ENCODE results near the gene F3. TPM values are rescaled to one million over a fixed set of nuclear protein-coding genes. Genes with fewer than 3 reads are reported as not detected.

The F3 gene
- total RNA-seq, 1 experiment from 2014 or later: 58.5 TPM

DNA sequence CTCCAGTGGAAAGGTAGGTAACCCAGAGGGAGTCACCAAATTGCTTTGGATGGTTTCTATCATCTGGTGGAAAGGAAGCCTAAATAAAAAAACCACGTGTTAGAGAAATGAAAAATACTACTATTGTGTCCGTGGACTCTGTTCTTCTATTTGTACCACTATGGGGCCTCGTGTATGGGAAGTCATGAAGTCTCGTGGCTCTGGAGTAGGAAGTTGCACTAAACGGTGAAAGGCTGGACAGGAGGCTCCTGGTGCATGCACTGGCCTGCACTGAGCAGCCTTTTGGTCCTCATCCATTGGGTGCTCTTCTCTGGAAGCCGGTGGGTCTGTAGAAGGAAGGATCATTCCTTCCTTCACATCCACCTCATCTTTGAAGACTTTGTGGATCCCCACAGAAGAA is 17.0 kb downstream of the F3 start:
- Histone ChIP-seq H3K79me2 (ENCODE audit: insufficient read depth, low read length) (no peaks in the 10 kb centered on the region), H3K27ac (ENCODE audit: low read depth, low read length) (no peak overlapping the region), H3K4me2 (ENCODE audit: low read length) (no peak overlapping the region), H3K9ac (ENCODE audit: low read length) (no peak overlapping the region), H3K9me2 (ENCODE audit: insufficient read depth) (no peaks in the 10 kb centered on the region), H4K20me1 (ENCODE audit: insufficient read depth) (no peaks in the 10 kb centered on the region), H3K27me3 (ENCODE audit: insufficient read depth, low read length) (no peaks in the 10 kb centered on the region), H2AFZ (ENCODE audit: low read depth, low read length, poor library complexity, severe bottlenecking) (no peak overlapping the region), H3K4me3 (replicated peaks in 1 of 2; ENCODE audit: low read depth in 1 of 2, low read length in 2 of 2) (no peak overlapping the region), H3K9me3 (ENCODE audit: control insufficient read depth in 1 of 2, insufficient read depth in 1 of 2, low read depth in 1 of 2, low read length in 2 of 2) (no peaks in the 10 kb centered on the region), H3K4me1 (ENCODE audit: control insufficient read depth in 1 of 2, insufficient read depth in 2 of 2, low read length in 2 of 2) (peaks cover 4 to 19% of the 10 kb centered on the region in 2 experiments; a peak in 3 of 4 replicates), H3K36me3 (ENCODE audit: control insufficient read depth in 1 of 2, insufficient read depth in 2 of 2, low read length in 2 of 2) (peaks cover 0 to 3% of the 10 kb centered on the region in 2 experiments; a peak in 1 of 4 replicates)
- ChIA-PET RAD21 (ENCODE audit: low non-redundant PET in 1 of 2, low total read pairs in 2 of 2, uncharacterized antibody in 2 of 2, unreplicated experiment in 2 of 2) (no interaction called here), CTCF (interaction anchor here (4.0 kb wide), 1 partner anchor 279 kb away, joined by 23 read pairs; no protein-coding TSS in a partner anchor), POLR2A (no interaction called here)
- ATAC-seq (no peak), DNase-seq (ENCODE audit: low read depth, low spot score) (no peak)
- TF ChIP-seq TCF7L2 (IDR thresholded peaks at IDR 0.05; ENCODE audit: borderline replicate concordance, extremely low read depth, insufficient read depth, insufficient read length) (no peak), CBX3 (IDR thresholded peaks at IDR 0.05; ENCODE audit: low read depth) (no peak), POLR2A (IDR thresholded peaks at IDR 0.05; ENCODE audit: borderline replicate concordance, extremely low read depth, insufficient read depth, insufficient read length) (no peak), SP1 (IDR thresholded peaks at IDR 0.05; ENCODE audit: low read depth) (no peak), JUND (IDR thresholded peaks at IDR 0.05) (no peak), ELF1 (IDR thresholded peaks at IDR 0.05; ENCODE audit: borderline replicate concordance, low read depth) (no peak), CEBPB (IDR thresholded peaks at IDR 0.05; ENCODE audit: low read depth) (no peak), SIN3A (IDR thresholded peaks at IDR 0.05; ENCODE audit: low read depth) (no peak), YY1 (IDR thresholded peaks at IDR 0.05; ENCODE audit: extremely low read depth, insufficient replicate concordance, low read depth, low read length) (no peak), EGR1 (IDR thresholded peaks at IDR 0.05; ENCODE audit: low read depth) (no peak)
- TF ChIP-seq, protein P1, sequence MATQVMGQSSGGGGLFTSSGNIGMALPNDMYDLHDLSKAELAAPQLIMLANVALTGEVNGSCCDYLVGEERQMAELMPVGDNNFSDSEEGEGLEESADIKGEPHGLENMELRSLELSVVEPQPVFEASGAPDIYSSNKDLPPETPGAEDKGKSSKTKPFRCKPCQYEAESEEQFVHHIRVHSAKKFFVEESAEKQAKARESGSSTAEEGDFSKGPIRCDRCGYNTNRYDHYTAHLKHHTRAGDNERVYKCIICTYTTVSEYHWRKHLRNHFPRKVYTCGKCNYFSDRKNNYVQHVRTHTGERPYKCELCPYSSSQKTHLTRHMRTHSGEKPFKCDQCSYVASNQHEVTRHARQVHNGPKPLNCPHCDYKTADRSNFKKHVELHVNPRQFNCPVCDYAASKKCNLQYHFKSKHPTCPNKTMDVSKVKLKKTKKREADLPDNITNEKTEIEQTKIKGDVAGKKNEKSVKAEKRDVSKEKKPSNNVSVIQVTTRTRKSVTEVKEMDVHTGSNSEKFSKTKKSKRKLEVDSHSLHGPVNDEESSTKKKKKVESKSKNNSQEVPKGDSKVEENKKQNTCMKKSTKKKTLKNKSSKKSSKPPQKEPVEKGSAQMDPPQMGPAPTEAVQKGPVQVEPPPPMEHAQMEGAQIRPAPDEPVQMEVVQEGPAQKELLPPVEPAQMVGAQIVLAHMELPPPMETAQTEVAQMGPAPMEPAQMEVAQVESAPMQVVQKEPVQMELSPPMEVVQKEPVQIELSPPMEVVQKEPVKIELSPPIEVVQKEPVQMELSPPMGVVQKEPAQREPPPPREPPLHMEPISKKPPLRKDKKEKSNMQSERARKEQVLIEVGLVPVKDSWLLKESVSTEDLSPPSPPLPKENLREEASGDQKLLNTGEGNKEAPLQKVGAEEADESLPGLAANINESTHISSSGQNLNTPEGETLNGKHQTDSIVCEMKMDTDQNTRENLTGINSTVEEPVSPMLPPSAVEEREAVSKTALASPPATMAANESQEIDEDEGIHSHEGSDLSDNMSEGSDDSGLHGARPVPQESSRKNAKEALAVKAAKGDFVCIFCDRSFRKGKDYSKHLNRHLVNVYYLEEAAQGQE (IDR thresholded peaks at IDR 0.05; ENCODE audit: low read depth): no peak
- TF ChIP-seq, protein P2, sequence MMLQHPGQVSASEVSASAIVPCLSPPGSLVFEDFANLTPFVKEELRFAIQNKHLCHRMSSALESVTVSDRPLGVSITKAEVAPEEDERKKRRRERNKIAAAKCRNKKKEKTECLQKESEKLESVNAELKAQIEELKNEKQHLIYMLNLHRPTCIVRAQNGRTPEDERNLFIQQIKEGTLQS (IDR thresholded peaks at IDR 0.05): no peak
- TF ChIP-seq, protein P3, sequence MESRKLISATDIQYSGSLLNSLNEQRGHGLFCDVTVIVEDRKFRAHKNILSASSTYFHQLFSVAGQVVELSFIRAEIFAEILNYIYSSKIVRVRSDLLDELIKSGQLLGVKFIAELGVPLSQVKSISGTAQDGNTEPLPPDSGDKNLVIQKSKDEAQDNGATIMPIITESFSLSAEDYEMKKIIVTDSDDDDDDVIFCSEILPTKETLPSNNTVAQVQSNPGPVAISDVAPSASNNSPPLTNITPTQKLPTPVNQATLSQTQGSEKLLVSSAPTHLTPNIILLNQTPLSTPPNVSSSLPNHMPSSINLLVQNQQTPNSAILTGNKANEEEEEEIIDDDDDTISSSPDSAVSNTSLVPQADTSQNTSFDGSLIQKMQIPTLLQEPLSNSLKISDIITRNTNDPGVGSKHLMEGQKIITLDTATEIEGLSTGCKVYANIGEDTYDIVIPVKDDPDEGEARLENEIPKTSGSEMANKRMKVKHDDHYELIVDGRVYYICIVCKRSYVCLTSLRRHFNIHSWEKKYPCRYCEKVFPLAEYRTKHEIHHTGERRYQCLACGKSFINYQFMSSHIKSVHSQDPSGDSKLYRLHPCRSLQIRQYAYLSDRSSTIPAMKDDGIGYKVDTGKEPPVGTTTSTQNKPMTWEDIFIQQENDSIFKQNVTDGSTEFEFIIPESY (IDR thresholded peaks at IDR 0.05; ENCODE audit: extremely low read depth, insufficient replicate concordance, low read length): no peak
- TF ChIP-seq, protein P4, sequence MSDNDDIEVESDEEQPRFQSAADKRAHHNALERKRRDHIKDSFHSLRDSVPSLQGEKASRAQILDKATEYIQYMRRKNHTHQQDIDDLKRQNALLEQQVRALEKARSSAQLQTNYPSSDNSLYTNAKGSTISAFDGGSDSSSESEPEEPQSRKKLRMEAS (IDR thresholded peaks at IDR 0.05): no peak
- intact Hi-C loops (cut with micrococcal nuclease): no loop called here
- no TSS peak for BruUV-seq (replicated peaks)

Measured in HCT116 (cell line).